Body of pancreas (tissue), 4 donors: ENCODE results near the gene DENND5B. TPM values are rescaled to one million over a fixed set of nuclear protein-coding genes. Genes with fewer than 3 reads are reported as not detected.

ENCODE experiments used
- ATAC-seq: fragments of 150-250 bp; one replicate; pipeline ENCODE4 v1.9.1; 2016
- DNase-seq, 4 donors: peaks; one replicate each; pipeline ENCODE4 v3.0.0-alpha.2; 2019
- H3K27ac ChIP-seq, 4 donors: fragments of 200-600 bp; sonication (generic); 1 replicate in 3 of 4; 2 replicates in 1 of 4; pipeline versions ENCODE4 v1.5.1 to v1.6.1; 2016 to 2019; ENCODE audit warnings: mild to moderate bottlenecking in 1 of 4, mixed read lengths in 1 of 4, moderate library complexity in 1 of 4
- H3K27me3 ChIP-seq, 2 donors: fragments of 200-600 bp; sonication (generic); one replicate each; pipeline ENCODE4 v1.6.0; 2016; ENCODE audit warnings: mild to moderate bottlenecking in 1 of 2
- H3K36me3 ChIP-seq, 2 donors: fragments of 200-600 bp; sonication (generic); replicated peaks in 1 of 2; 2 replicates each; pipeline ENCODE4 v1.5.1; 2016; ENCODE audit warnings: low read depth in 2 of 2; ENCODE audit not compliant: insufficient read depth in 1 of 2
- H3K4me1 ChIP-seq: fragments of 200-600 bp; sonication (generic); one replicate; pipeline ENCODE4 v1.6.0; 2016
- H3K4me3 ChIP-seq, 2 donors: fragments of 200-600 bp; sonication (generic); 1 replicate in 1 of 2; 2 replicates in 1 of 2; pipeline ENCODE4 v1.5.1; 2016 to 2019
- H3K9me3 ChIP-seq, 3 donors: fragments of 200-600 bp; sonication (generic); 1 replicate in 2 of 3; 2 replicates in 1 of 3; pipeline ENCODE4 v1.5.1; 2016
- POLR2A ChIP-seq, 3 donors: fragments of 450-650 bp; IDR thresholded peaks; one replicate each; pipeline ENCODE4 v1.6.1; 2016; ENCODE audit warnings: antibody characterized with exemption in 3 of 3, mild to moderate bottlenecking in 2 of 3
- WGBS, 2 donors: methylation state at CpG; one replicate each; pipeline ENCODE4 v1.1.5; 2017; 5-methylcytosine and 5-hydroxymethylcytosine counted together
- intact Hi-C: fragments of 100-400 bp; cut with DNase I; formaldehyde crosslinking; loops from one replicate; pipeline ENCODE4 v1.15.1; 2023
- total RNA-seq, 2 donors: library from RNA; depleted of rRNA; stranded (reverse); fragments of >200 nt; gene quantifications; one replicate each; pipeline ENCODE4 v1.1.0, GENCODE V29; 2016
- TF ChIP-seq, protein P1 (sequence below), 7 experiments: fragments of 450-650 bp in 4 of 7; fragments of 200-600 bp in 3 of 7; sonication (generic) in 3 of 7; IDR thresholded peaks; one replicate each; pipeline ENCODE4 v1.5.1; 2016 to 2019; ENCODE audit warnings: antibody characterized with exemption in 7 of 7

Gene DENND5B
- total RNA-seq, 2 donors from 2014 or later: 8.8 to 32.0 TPM

DNA sequence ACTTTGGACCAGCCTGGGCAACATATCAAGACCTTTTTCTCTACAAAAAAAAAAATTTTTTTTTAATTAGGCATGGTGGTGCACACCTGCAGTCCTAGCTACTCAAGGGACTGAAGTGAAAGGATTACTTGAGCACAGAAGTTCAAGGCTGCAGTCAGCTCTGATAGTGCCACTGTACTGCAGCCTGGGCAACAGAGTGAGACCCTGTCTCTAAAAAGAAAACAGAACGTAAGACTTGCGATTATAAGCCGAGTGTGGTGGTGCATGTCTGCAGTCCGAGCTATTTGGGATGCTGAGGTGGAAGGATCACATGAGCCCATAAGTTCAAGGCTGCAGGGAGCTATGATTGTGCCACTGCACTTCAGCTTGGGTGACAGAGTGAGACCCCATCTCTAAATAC, 76.0 kb downstream of the DENND5B start:
- Histone ChIP-seq H3K27me3 (no peaks in the 10 kb centered on the region), H3K36me3 (no peaks in the 10 kb centered on the region), H3K27ac (no peak overlapping the region), H3K4me3 (no peak overlapping the region), H3K9me3 (no peaks in the 10 kb centered on the region), H3K4me1 (peaks cover 29% of the 10 kb centered on the region)
- no peak for DNase-seq
- TF ChIP-seq POLR2A (IDR thresholded peaks at IDR 0.05): no peak
- TF ChIP-seq, protein P1, sequence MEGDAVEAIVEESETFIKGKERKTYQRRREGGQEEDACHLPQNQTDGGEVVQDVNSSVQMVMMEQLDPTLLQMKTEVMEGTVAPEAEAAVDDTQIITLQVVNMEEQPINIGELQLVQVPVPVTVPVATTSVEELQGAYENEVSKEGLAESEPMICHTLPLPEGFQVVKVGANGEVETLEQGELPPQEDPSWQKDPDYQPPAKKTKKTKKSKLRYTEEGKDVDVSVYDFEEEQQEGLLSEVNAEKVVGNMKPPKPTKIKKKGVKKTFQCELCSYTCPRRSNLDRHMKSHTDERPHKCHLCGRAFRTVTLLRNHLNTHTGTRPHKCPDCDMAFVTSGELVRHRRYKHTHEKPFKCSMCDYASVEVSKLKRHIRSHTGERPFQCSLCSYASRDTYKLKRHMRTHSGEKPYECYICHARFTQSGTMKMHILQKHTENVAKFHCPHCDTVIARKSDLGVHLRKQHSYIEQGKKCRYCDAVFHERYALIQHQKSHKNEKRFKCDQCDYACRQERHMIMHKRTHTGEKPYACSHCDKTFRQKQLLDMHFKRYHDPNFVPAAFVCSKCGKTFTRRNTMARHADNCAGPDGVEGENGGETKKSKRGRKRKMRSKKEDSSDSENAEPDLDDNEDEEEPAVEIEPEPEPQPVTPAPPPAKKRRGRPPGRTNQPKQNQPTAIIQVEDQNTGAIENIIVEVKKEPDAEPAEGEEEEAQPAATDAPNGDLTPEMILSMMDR (IDR thresholded peaks at IDR 0.05): no peak
- intact Hi-C loops: no loop called here
- WGBS, 2 donors: 95 to 99% methylated on average over 4 of the region's 4 CpGs
- no peak for ATAC-seq

DNA sequence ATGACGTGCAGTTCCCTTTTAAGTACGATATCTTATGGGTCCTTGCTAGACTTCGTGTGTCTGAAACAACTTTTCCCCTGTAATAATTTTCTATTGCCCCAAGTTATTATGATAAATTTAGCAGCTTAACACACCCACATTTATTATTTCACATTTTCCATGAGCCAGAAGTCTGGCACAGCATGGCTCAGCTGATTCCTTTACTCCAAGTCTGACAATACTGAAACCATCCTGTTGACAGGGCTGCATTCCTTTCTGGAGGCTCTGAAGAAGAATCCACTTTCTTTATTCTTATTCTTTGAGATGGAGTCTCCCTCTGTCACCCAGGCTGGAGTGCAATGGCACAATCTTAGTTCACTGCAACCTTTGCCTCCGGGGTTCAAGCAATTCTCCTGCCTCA, 80.9 kb downstream of the DENND5B start:
- H3K9me3 ChIP-seq: no peaks in the 10 kb centered on the region
- intact Hi-C loops: no loop called here
- ATAC-seq: no peak

DNA sequence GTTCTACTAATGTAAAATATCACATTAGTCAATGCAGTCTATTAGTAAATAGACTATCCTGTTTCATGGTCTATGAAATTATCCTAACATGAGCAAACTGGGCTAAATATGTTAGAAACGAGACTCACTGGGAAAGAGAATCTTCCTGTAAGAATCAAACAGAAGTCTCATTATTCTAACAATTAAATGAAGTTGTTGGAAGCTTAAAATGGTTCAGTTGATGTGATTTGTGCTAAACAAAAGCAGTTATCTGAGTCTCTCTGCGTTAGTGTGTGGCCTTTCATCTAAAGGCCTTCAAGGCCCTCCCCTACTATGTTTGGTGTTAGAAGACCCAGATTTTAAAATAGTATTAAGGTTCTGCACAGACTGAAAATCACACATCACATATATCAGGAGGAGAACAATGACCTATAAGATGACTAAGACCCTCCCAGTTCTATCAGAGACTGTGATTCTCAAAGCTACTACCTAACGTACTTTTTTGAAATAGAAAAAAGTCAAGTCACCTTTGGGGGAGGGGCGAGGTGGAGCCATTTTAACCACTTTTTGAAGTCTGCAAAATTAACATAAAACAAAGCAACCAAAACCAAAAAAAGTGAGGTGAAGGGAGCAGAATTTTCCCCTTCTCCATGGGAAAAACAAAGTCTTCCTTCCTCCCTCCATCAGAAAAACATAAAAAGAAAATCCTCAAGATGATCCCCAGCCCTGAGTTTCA, 82.3 kb downstream of the DENND5B start:
- Histone ChIP-seq H3K27me3 (no peaks in the 10 kb centered on the region), H3K4me1 (no peaks in the 10 kb centered on the region), H3K27ac (no peak overlapping the region), H3K4me3 (no peak overlapping the region), H3K36me3 (no peaks in the 10 kb centered on the region), H3K9me3 (peaks cover 0 to 4% (median 0%) of the 10 kb centered on the region in 3 donors)
- TF ChIP-seq POLR2A (IDR thresholded peaks at IDR 0.05): no peak
- TF ChIP-seq, protein P1 (IDR thresholded peaks at IDR 0.05): no peak
- DNase-seq (no peak), ATAC-seq (no peak)
- WGBS, 2 donors: 75 to 77% methylated on average over 4 of the region's 4 CpGs
- intact Hi-C loops: no loop called here

More for the DNA sequence above, 80.9 kb downstream of the DENND5B start:
- TF ChIP-seq, protein P1 (IDR thresholded peaks at IDR 0.05): no peak
- no peak for TF ChIP-seq POLR2A (IDR thresholded peaks at IDR 0.05)
- H3K36me3 ChIP-seq: no peaks in the 10 kb centered on the region
- 91 to 95% methylated on average over 4 of the region's 4 CpGs for WGBS, 2 donors
- no peaks in the 10 kb centered on the region for H3K4me1 ChIP-seq
- no peak overlapping the region for H3K27ac ChIP-seq
- no peak for DNase-seq
- H3K4me3 ChIP-seq: no peak overlapping the region
- H3K27me3 ChIP-seq: no peaks in the 10 kb centered on the region

DNA sequence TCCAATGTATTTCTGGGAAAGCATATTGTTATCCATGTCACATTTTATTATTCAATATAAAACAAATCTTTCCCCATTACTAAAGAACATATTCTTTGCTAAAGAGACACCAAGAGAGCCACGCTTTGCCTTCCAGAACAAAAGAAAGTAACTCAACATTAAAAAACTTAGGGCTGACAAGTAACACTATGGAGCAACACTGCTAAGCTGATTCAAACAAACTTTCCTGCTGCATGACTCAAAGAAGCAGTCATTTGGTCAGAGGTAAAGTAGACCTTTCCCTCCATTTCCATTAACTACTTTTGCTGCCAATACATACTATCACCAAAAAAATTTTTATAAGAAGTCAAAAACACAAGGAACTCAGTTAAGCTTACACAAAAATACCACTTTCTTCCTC, 83.0 kb downstream of the DENND5B start:
- Histone ChIP-seq H3K4me3 (no peak overlapping the region), H3K4me1 (no peaks in the 10 kb centered on the region), H3K27me3 (no peaks in the 10 kb centered on the region), H3K27ac (no peak overlapping the region), H3K36me3 (no peaks in the 10 kb centered on the region), H3K9me3 (peaks cover 0 to 4% (median 0%) of the 10 kb centered on the region in 3 donors)
- WGBS, 2 donors: 96 to 100% methylated on average over 1 of the region's 1 CpG
- ATAC-seq (no peak), DNase-seq (no peak)
- TF ChIP-seq, protein P1 (IDR thresholded peaks at IDR 0.05): no peak
- TF ChIP-seq POLR2A (IDR thresholded peaks at IDR 0.05): no peak
- intact Hi-C loops: no loop called here
